ENCODE measurements around the gene KCNH4. TPM values are rescaled to one million over a fixed set of nuclear protein-coding genes. Genes with fewer than 3 reads are reported as not detected.
A peak's percentile ranks its signal among the peaks of the same experiment; 100 is the strongest.
"Not testable (repeated sequence)": the region's sequence is repeated elsewhere in the genome, so short reads cannot be mapped to it uniquely, and the experiment has no call there.

Gene KCNH4
- total RNA-seq, 1 donor from 2014 or later = 0.64 TPM

DNA sequence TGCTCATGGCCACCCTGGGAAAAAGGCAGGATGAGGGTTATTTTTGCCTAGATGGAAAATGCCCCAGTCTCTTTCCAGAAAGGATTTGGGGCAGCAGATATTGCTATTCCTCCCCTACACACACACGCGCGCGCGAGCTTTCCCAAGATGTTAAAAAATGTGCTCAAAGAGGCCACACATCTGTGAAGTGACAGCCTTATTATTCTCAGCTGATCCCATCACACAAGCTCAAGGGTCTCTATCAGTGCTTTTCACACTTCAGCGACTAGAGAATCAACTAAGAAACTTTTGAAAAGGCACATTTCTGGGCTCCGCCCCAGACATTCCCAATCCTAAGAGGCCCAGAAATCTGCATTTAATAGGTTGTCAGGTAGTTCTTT lies 20.4 kb downstream of the KCNH4 start:
- intact Hi-C loops (cut with micrococcal nuclease) = no loop called here
- Mint-ChIP-seq H3K27ac (no peak overlapping the region), H3K9me3 (no peaks in the 10 kb centered on the region), H3K4me3 (ENCODE audit: low read depth) (no peak overlapping the region), H3K36me3 (ENCODE audit: low read depth) (no peaks in the 10 kb centered on the region), H3K4me1 (ENCODE audit: low read depth) (peaks cover 4% of the 10 kb centered on the region), H3K27me3 (ENCODE audit: low read depth) (no peaks in the 10 kb centered on the region)
- DNase-seq (ENCODE audit: low spot score) = no peak

DNA sequence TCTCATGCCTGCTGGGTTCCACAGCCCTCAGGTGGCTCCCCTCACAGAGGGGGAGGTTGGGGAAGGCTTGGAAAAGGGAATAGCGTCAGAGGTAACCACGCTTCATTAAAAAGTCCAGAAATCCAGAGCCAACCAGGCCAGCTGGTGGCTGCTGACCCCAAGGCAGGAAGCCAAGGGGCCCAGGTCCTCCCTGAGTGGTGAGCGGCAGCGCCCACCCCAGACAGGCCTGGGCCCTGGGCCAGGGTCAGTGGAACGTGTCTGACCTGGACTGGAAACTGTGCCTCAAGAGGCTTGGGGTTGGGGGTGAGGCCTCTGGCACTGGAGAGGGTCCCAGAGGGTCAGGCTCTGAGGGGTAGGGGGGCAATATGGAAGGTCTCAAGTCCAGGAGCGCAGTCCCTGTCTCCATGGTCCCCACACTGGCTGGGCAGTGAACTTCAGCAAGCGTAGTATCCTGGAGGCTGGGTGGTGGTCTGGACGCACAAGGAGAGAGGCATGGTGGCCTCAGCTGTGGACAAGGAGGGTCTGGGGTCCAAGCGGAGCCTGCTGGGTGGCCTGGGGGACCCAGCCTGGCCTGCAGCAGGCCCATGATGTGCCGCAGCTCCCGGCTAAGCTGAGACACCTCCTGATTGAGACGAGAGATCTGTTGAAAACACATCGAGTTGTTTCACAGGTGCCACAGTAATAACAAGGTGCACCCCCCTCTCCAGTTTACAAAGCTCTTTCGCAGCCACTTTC lies 21.0 kb downstream of the KCNH4 start:
- H3K4me3 Mint-ChIP-seq (ENCODE audit: low read depth) = no peak overlapping the region
- H3K27ac Mint-ChIP-seq = no peak overlapping the region
- intact Hi-C loops (cut with micrococcal nuclease) = loop anchor here (5.0 kb wide), 1 partner anchor 48 kb away; the partner anchor contains the start of gene DHX58

DNA sequence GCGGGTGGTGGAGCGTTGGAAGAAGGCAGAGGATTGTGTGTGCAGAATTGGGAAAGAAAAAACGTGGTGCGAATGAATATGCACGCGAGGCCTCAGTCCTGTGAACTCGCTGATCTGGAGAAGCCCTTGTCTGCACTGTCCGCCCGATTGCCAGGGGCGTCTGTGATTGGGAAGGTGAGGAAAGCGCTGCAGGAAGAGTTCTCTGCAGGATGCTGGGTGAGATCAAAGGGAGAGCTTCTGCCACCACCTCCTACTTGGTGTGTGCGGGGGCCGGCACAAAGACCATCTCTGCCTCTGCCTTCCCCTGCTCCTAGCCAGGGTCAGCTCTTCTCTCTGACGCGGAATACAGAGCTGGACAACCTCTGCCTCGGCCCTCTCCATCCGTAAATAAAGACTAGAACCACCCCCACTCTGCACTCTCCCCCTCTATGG lies 25.3 kb downstream of the KCNH4 start:
- no peak overlapping the region for H3K27ac Mint-ChIP-seq
- no peaks in the 10 kb centered on the region for H3K9me3 Mint-ChIP-seq
- H3K27me3 Mint-ChIP-seq (ENCODE audit: low read depth) = no peaks in the 10 kb centered on the region
- peaks cover 9% of the 10 kb centered on the region for H3K36me3 Mint-ChIP-seq (ENCODE audit: low read depth)
- intact Hi-C loops (cut with micrococcal nuclease) = loop anchor here (1.0 to 5.0 kb wide), 3 partner anchors 25 to 189 kb away; partner anchors contain the start of genes CNP, DHX58 and KCNH4
- H3K4me1 Mint-ChIP-seq (ENCODE audit: low read depth) = peaks cover 22% of the 10 kb centered on the region
- no peak for DNase-seq (ENCODE audit: low spot score)
- H3K4me3 Mint-ChIP-seq (ENCODE audit: low read depth) = peak overlapping the region; percentile 92

More for the DNA sequence above, 21.0 kb downstream of the KCNH4 start:
- H3K9me3 Mint-ChIP-seq = no peaks in the 10 kb centered on the region
- no peaks in the 10 kb centered on the region for H3K36me3 Mint-ChIP-seq (ENCODE audit: low read depth)
- no peak for DNase-seq (ENCODE audit: low spot score)
- H3K4me1 Mint-ChIP-seq (ENCODE audit: low read depth) = peaks cover 4% of the 10 kb centered on the region
- no peaks in the 10 kb centered on the region for H3K27me3 Mint-ChIP-seq (ENCODE audit: low read depth)

DNA sequence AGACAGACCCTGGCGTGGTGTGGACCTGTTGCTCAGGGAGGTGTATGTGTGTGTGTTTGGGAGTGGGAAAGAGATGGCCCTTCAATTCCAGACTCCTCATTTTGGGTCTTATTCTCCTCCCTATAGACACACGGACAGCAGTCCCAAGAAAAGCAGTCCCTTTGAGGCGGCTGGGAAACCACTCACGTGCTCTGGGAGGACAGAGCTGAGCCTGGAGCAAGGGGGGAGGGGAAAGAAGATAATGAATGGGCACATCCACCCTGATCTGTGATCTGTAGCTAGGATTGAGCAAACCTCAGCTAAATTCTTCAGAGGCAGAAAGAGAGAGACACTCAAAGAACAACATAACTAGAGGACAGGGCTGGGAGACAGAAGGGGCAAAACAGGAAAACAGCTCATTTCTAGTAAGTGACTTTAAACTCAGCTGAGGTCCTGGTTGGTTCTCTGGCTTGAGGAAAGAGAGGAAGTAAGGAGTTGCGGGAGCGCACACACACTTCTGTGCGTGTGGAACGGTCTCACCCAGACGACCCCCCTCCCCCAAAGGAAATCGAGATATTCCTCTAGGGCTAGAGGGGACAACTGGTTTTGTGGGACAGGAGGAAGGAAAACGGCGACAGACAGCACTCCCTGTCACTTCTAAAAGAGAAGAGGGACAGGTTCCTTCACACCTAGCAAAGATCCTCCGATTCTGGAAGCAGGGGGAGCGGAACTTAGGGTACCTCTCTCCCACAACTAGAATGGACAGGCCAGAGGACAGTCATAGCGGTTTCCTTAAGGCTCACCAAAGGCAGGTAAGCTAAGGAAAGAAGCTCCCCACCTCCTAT lies 26.8 kb downstream of the KCNH4 start:
- Mint-ChIP-seq H3K27me3 (ENCODE audit: low read depth) (no peaks in the 10 kb centered on the region), H3K4me3 (ENCODE audit: low read depth) (peak overlapping the region; percentile 92), H3K27ac (peak overlapping the region; percentile 77), H3K4me1 (ENCODE audit: low read depth) (peaks cover 22% of the 10 kb centered on the region), H3K9me3 (no peaks in the 10 kb centered on the region), H3K36me3 (ENCODE audit: low read depth) (peaks cover 9% of the 10 kb centered on the region)
- intact Hi-C loops (cut with micrococcal nuclease) = loop anchor here (2.0 kb wide), 1 partner anchor 27 kb away; the partner anchor contains the start of gene KCNH4
- DNase-seq (ENCODE audit: low spot score) = no peak

DNA sequence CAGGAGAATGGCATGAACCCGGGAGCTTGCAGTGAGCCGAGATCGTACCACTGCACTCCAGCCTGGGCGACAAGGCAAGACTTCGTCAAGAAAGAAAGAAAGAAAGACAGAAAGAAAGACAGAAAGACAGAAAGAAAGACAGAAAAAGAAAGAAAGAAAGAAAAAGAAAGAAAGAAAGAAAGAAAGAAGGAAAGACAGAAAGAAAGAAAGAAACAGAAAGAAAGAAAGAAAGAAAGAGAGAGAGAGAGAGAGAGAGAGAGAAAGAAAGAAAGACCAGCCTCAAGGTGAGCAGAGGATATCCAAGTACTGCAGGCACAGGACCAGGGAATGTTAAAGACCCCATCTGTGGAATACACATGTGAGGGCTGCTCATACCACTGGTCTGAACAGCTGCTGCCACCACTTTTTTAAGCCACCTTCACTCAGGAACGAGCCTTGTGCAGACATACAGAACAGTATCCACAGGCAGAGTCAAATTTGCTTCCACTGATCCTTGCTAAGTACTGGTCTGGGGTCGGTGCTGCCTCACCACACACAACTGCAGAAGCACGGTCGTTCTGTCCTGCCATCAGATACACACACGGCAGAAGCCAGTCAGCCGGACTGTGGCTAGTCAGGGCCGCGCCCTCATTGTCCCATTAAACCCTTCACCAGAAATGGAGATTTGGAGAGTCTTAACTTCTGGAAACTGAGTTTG lies 33.9 kb downstream of the KCNH4 start:
- H3K9me3 Mint-ChIP-seq = no peaks in the 10 kb centered on the region
- H3K4me3 Mint-ChIP-seq (ENCODE audit: low read depth) = no peak overlapping the region
- intact Hi-C loops (cut with micrococcal nuclease) = no loop called here
- no peak for DNase-seq (ENCODE audit: low spot score)
- H3K27ac Mint-ChIP-seq = no peak overlapping the region
- no peaks in the 10 kb centered on the region for H3K27me3 Mint-ChIP-seq (ENCODE audit: low read depth)
- peaks cover 11% of the 10 kb centered on the region for H3K4me1 Mint-ChIP-seq (ENCODE audit: low read depth)
- peaks cover 40% of the 10 kb centered on the region for H3K36me3 Mint-ChIP-seq (ENCODE audit: low read depth)

DNA sequence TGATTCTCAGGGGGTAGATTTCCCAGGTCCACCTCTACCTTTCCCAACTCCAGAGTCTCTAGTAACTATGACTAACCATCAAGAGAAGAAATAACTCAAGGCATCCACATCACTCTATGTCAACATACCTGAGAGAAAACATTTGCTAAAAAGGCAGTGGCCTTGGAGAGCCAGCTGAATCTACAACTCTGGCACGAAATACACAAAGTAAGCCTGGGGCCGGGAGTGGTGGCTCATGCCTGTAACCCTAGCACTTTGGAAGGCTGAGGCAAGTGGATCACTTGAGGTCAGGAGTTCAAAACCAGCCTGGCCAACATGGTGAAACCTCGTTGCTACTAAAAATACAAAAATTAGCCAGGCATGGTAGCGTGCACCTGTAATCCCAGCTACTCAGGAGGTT lies 37.8 kb downstream of the KCNH4 start:
- H3K36me3 Mint-ChIP-seq (ENCODE audit: low read depth) = peaks cover 36% of the 10 kb centered on the region
- H3K27me3 Mint-ChIP-seq (ENCODE audit: low read depth); intact Hi-C loops (cut with micrococcal nuclease); DNase-seq (ENCODE audit: low spot score); H3K9me3 Mint-ChIP-seq; H3K4me3 Mint-ChIP-seq (ENCODE audit: low read depth); H3K27ac Mint-ChIP-seq; H3K4me1 Mint-ChIP-seq (ENCODE audit: low read depth): not testable (repeated sequence)

DNA sequence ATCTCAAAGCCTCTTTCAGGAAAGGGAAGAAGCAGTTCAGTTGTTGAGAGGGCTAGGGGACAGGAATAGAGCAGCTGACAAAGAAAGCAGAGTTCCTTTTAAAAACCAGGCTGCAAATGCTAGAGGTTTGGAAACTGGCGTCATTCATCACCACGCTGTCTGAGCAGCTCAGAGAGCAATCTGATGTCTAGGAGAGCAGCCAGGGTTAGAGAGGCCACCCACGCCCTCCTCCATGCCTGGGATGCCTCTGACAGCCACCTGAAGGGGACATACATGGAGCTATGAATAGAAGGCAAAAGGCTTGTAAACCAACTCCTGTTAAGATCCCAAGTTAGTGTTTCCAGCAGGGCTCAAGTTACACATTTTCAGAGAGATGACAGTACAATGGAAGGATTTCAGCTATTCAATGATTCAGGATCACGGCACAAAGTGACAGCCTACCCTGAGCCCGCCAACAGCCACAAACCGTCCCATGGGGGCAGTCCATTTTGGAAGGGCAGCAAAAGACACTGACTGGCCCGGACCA lies 38.5 kb downstream of the KCNH4 start:
- DNase-seq (ENCODE audit: low spot score) = no peak
- Mint-ChIP-seq H3K4me3 (ENCODE audit: low read depth) (no peak overlapping the region), H3K27me3 (ENCODE audit: low read depth) (no peaks in the 10 kb centered on the region), H3K27ac (no peak overlapping the region), H3K9me3 (no peaks in the 10 kb centered on the region), H3K4me1 (ENCODE audit: low read depth) (no peaks in the 10 kb centered on the region), H3K36me3 (ENCODE audit: low read depth) (peaks cover 32% of the 10 kb centered on the region)
- intact Hi-C loops (cut with micrococcal nuclease) = no loop called here

DNA sequence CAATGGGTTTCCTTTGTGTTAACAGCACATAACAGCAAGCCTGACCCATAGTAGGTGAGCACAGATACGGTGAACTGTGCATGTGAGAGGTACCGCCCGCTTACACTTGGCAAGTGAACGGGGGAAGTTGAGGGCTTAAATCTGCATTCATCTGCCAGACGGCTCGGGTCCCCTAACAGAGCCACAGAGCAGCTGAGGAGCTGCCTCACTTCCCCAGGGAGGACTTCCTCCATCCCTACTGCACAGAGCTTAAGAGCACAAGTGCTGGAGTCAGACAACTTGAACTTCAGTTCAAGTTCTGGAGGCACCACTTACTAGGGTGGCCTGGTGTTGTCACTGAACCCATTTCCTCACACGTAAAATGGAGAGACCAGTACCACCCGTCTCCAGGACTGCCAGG lies 39.6 kb downstream of the KCNH4 start:
- Mint-ChIP-seq H3K27ac (no peak overlapping the region), H3K9me3 (no peaks in the 10 kb centered on the region), H3K4me3 (ENCODE audit: low read depth) (no peak overlapping the region), H3K27me3 (ENCODE audit: low read depth) (no peaks in the 10 kb centered on the region), H3K36me3 (ENCODE audit: low read depth) (peaks cover 24% of the 10 kb centered on the region), H3K4me1 (ENCODE audit: low read depth) (peaks cover 3% of the 10 kb centered on the region)
- intact Hi-C loops (cut with micrococcal nuclease) = no loop called here
- no peak for DNase-seq (ENCODE audit: low spot score)

DNA sequence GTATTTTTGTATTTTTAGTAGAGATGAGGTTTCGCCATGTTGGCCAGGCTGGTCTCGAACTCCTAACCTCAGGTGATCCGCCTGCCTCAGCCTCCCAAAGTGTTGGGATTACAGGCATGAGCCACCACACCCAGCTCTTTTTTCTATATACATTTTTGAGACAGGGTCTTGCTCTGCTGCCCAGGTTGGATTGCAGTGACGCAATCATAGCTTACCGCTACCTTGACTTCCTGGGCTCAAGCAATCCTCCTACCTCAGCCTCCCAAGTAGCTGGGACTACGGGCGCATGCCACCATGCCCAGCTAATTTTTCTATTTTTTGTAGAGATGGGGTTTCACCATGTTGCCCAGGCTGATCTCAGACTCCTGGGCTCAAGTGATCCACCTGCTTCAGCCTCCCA lies 40.3 kb downstream of the KCNH4 start:
- peaks cover 24% of the 10 kb centered on the region for H3K36me3 Mint-ChIP-seq (ENCODE audit: low read depth)
- H3K4me1 Mint-ChIP-seq (ENCODE audit: low read depth); H3K4me3 Mint-ChIP-seq (ENCODE audit: low read depth); H3K27me3 Mint-ChIP-seq (ENCODE audit: low read depth); H3K27ac Mint-ChIP-seq; intact Hi-C loops (cut with micrococcal nuclease); DNase-seq (ENCODE audit: low spot score); H3K9me3 Mint-ChIP-seq: not testable (repeated sequence)

DNA sequence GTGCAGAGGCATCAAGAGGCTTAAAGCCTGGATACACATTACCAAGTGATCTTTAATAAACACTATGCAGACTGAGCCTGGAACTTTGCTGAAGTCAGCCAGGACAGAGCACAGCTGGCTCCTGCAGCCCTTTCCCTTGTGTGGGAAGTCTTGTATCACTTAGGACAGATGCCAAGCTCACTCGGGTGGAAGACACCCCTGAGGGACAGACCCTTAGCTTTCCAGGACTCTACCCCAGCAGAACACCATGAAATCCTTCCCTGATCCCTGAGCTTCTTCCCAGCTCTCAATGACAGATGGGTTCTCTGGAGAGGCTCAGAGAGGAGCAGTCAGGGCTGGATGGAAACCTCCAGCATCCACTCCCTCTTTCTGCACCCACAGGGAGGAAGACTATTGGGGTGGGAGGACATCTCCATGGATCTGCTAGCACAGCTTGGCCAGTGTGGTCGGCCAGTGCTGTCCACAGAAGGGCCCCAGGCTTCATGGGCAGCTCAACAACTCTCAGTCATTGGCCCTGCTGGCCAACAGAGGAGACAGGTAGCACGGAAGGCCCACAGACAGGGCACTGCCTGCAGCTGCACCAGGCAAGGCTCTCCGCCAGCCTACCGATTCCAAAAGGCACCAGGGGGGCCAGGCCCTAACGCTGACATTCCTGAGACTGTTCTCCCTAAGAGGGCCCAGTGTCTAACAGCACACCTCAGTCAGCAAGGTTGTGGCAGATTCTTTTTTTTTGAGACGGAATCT lies 42.0 kb downstream of the KCNH4 start:
- no peak for DNase-seq (ENCODE audit: low spot score)
- H3K27me3 Mint-ChIP-seq (ENCODE audit: low read depth) = no peaks in the 10 kb centered on the region
- H3K36me3 Mint-ChIP-seq (ENCODE audit: low read depth) = peaks cover 25% of the 10 kb centered on the region
- H3K9me3 Mint-ChIP-seq = no peaks in the 10 kb centered on the region
- peaks cover 13% of the 10 kb centered on the region for H3K4me1 Mint-ChIP-seq (ENCODE audit: low read depth)
- intact Hi-C loops (cut with micrococcal nuclease) = no loop called here
- H3K4me3 Mint-ChIP-seq (ENCODE audit: low read depth) = no peak overlapping the region
- no peak overlapping the region for H3K27ac Mint-ChIP-seq

DNA sequence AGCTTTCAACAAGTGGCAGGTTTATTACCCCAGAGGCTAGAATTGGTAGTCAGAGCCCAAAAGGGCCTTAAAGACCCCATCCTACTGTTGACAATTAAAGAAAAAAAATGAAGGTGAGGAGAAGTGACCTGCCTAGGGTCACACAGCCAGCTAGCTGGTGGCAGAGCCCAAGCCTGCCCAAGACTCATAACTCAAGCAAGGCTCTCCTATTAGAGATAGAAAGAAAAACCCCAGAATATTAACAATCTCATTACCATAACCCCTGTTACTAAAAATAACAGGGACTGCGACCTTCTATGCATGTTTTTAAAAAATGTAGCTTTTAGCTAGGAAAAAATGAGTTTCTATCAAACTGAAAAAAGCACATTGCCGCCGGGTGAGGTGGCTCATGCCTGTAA lies 44.3 kb downstream of the KCNH4 start:
- H3K27me3 Mint-ChIP-seq (ENCODE audit: low read depth) = no peaks in the 10 kb centered on the region
- no peak overlapping the region for H3K4me3 Mint-ChIP-seq (ENCODE audit: low read depth)
- H3K4me1 Mint-ChIP-seq (ENCODE audit: low read depth) = peaks cover 29% of the 10 kb centered on the region
- peaks cover 14% of the 10 kb centered on the region for H3K36me3 Mint-ChIP-seq (ENCODE audit: low read depth)
- intact Hi-C loops (cut with micrococcal nuclease) = no loop called here
- H3K27ac Mint-ChIP-seq = no peak overlapping the region
- no peaks in the 10 kb centered on the region for H3K9me3 Mint-ChIP-seq
- DNase-seq (ENCODE audit: low spot score) = no peak
